Panc1 (cell line): Measurements from ENCODE around the gene SLIT3.

Source experiments
- CTCF ChIP-seq: fragments of 450-650 bp; IDR thresholded peaks from 2 replicates; pipeline ENCODE4 v1.5.1; 2017; ENCODE audit warnings: mild to moderate bottlenecking
- POLR2AphosphoS5 ChIP-seq: IDR thresholded peaks from 2 replicates; pipeline ENCODE4 v1.6.1; 2012; ENCODE audit warnings: mild to moderate bottlenecking, low read depth, low read length, moderate library complexity

- no peak for TF ChIP-seq CTCF
- TF ChIP-seq POLR2AphosphoS5, result no peak
Measured at GRCh38 chr5:169250887-169251286, 50.1 kb downstream of the SLIT3 start.
